NT2/D1 (cell line): ENCODE measurements around the gene GALNT7.

ENCODE experiments used
- YY1 ChIP-seq: IDR thresholded peaks from 2 replicates; pipeline ENCODE4 v1.6.1; 2011; ENCODE audit not compliant: insufficient read length, insufficient read depth
- ZNF274 ChIP-seq: IDR thresholded peaks from 2 replicates; pipeline ENCODE4 v1.6.1; 2011; ENCODE audit warnings: mild to moderate bottlenecking, low read depth, low read length

GRCh38 chr4:173181848-173182247 is 13.2 kb downstream of the GALNT7 start:
- no peak for TF ChIP-seq ZNF274
- TF ChIP-seq YY1, result no peak
